ENCODE results near the gene NPW.

The NPW gene

GRCh38 chr16:1984347-1985225, 35.0 kb upstream of the NPW start:
- Histone ChIP-seq H3K4me1 (peaks cover 38% of the 10 kb centered on the region), H3K27ac (peak overlapping the region; percentile 84), H3K4me3 (peak overlapping the region; percentile 88), H3K27me3 (peaks cover 65% of the 10 kb centered on the region), H3K4me2 (peak overlapping the region; percentile 96), H3K9me3 (no peaks in the 10 kb centered on the region), H3K36me3 (peaks cover 23% of the 10 kb centered on the region), H4K20me1 (peaks cover 57% of the 10 kb centered on the region), H3K9ac (peak overlapping the region; percentile 92)
- no peak for TF ChIP-seq Cebpa-rat (IDR thresholded peaks at IDR 0.05)

- Histone ChIP-seq H3K27me3 (peaks cover 65% of the 10 kb centered on the region), H3K36me3 (peaks cover 22% of the 10 kb centered on the region), H3K4me2 (peak overlapping the region; percentile 96), H3K9me3 (no peaks in the 10 kb centered on the region), H3K4me3 (peak overlapping the region; percentile 88), H3K27ac (no peak overlapping the region), H4K20me1 (peaks cover 48% of the 10 kb centered on the region), H3K4me1 (peaks cover 33% of the 10 kb centered on the region), H3K9ac (peak overlapping the region; percentile 92)
- TF ChIP-seq Cebpa-rat (IDR thresholded peaks at IDR 0.05), result no peak
Measured at GRCh38 chr16:1985466-1986150, 34.0 kb upstream of the NPW start.

- peaks cover 37% of the 10 kb centered on the region for H4K20me1 ChIP-seq
- no peaks in the 10 kb centered on the region for H3K9me3 ChIP-seq
- peaks cover 42% of the 10 kb centered on the region for H3K4me1 ChIP-seq
- H3K4me3 ChIP-seq, result no peak overlapping the region
- TF ChIP-seq Cebpa-rat (IDR thresholded peaks at IDR 0.05), result no peak
- H3K4me2 ChIP-seq, result no peak overlapping the region
- peaks cover 63% of the 10 kb centered on the region for H3K27me3 ChIP-seq
- H3K9ac ChIP-seq, result no peak overlapping the region
- no peak overlapping the region for H3K27ac ChIP-seq
- H3K36me3 ChIP-seq, result peaks cover 22% of the 10 kb centered on the region
Measured at GRCh38 chr16:1987198-1987597, 32.4 kb upstream of the NPW start.

- H3K27me3 ChIP-seq, result peaks cover 52% of the 10 kb centered on the region
- H4K20me1 ChIP-seq, result peaks cover 32% of the 10 kb centered on the region
- peak within 1 kb of the TSS; percentile 42; the same call in 1 of the 2 replicates for H3K4me3 ChIP-seq
- no peaks in the 10 kb centered on the region for H3K9me3 ChIP-seq
- H3K4me2 ChIP-seq, result peak within 1 kb of the TSS; percentile 75
- H3K36me3 ChIP-seq, result peaks cover 22% of the 10 kb centered on the region
- H3K27ac ChIP-seq, result no peak within 1 kb of the TSS
- TF ChIP-seq Cebpa-rat (IDR thresholded peaks at IDR 0.05), result no peak
- H3K4me1 ChIP-seq, result peaks cover 57% of the 10 kb centered on the region
- H3K9ac ChIP-seq, result no peak within 1 kb of the TSS
Measured at GRCh38 chr16:1989209-1990100, 30.1 kb upstream of the NPW start, which contains the start of gene SYNGR3. TSS of gene SYNGR3 (plus strand) at chr16:1989970. CDS start at chr16:1990103, 133 bp downstream.

- peaks cover 29% of the 10 kb centered on the region for H4K20me1 ChIP-seq
- peaks cover 22% of the 10 kb centered on the region for H3K36me3 ChIP-seq
- no peak overlapping the region for H3K9ac ChIP-seq
- peak overlapping the region; percentile 42; the same call in 1 of the 2 replicates for H3K4me3 ChIP-seq
- peaks cover 53% of the 10 kb centered on the region for H3K4me1 ChIP-seq
- no peak overlapping the region for H3K27ac ChIP-seq
- peaks cover 52% of the 10 kb centered on the region for H3K27me3 ChIP-seq
- H3K9me3 ChIP-seq, result no peaks in the 10 kb centered on the region
- TF ChIP-seq Cebpa-rat (IDR thresholded peaks at IDR 0.05), result no peak
- peak overlapping the region; percentile 75; the same call in 1 of the 2 replicates for H3K4me2 ChIP-seq
Measured at GRCh38 chr16:1990101-1990350, 29.6 kb upstream of the NPW start.

GRCh38 chr16:1990351-1991134, 29.0 kb upstream of the NPW start:
- Histone ChIP-seq H4K20me1 (peaks cover 23% of the 10 kb centered on the region), H3K9me3 (no peaks in the 10 kb centered on the region), H3K4me1 (peaks cover 47% of the 10 kb centered on the region), H3K27ac (no peak overlapping the region), H3K9ac (no peak overlapping the region), H3K27me3 (peaks cover 52% of the 10 kb centered on the region), H3K4me2 (peak overlapping the region; percentile 75), H3K4me3 (peak overlapping the region; percentile 42; the same call in 1 of the 2 replicates), H3K36me3 (peaks cover 23% of the 10 kb centered on the region)
- TF ChIP-seq Cebpa-rat (IDR thresholded peaks at IDR 0.05), result no peak

GRCh38 chr16:1991135-1991551, 28.4 kb upstream of the NPW start:
- H3K27ac ChIP-seq, result no peak overlapping the region
- H4K20me1 ChIP-seq, result peaks cover 20% of the 10 kb centered on the region
- no peak overlapping the region for H3K9ac ChIP-seq
- no peak for TF ChIP-seq Cebpa-rat (IDR thresholded peaks at IDR 0.05)
- peaks cover 52% of the 10 kb centered on the region for H3K27me3 ChIP-seq
- H3K4me1 ChIP-seq, result peaks cover 41% of the 10 kb centered on the region
- peaks cover 23% of the 10 kb centered on the region for H3K36me3 ChIP-seq
- H3K4me3 ChIP-seq, result peak overlapping the region; percentile 56
- no peaks in the 10 kb centered on the region for H3K9me3 ChIP-seq
- peak overlapping the region; percentile 75 for H3K4me2 ChIP-seq

GRCh38 chr16:1991588-1991947, 28.0 kb upstream of the NPW start:
- peaks cover 20% of the 10 kb centered on the region for H4K20me1 ChIP-seq
- H3K27ac ChIP-seq, result no peak overlapping the region
- peaks cover 40% of the 10 kb centered on the region for H3K4me1 ChIP-seq
- peak overlapping the region; percentile 75 for H3K4me2 ChIP-seq
- no peak for TF ChIP-seq Cebpa-rat (IDR thresholded peaks at IDR 0.05)
- peaks cover 52% of the 10 kb centered on the region for H3K27me3 ChIP-seq
- peak overlapping the region; percentile 56 for H3K4me3 ChIP-seq
- H3K9me3 ChIP-seq, result no peaks in the 10 kb centered on the region
- no peak overlapping the region for H3K9ac ChIP-seq
- H3K36me3 ChIP-seq, result peaks cover 23% of the 10 kb centered on the region
